ENCODE measurements around the gene GEMIN2.
"Not testable (repeated sequence)": the region's sequence is repeated elsewhere in the genome, so short reads cannot be mapped to it uniquely, and the experiment has no call there.

GEMIN2 gene

GRCh38 chr14:39179042-39179441 is 64.9 kb downstream of the GEMIN2 start:
- DNase-seq: no peak

GRCh38 chr14:39180553-39180952 is 66.4 kb downstream of the GEMIN2 start:
- no peak for DNase-seq

GRCh38 chr14:39181026-39181692 is 67.0 kb downstream of the GEMIN2 start:
- no peak for DNase-seq

GRCh38 chr14:39181693-39182047 is 67.5 kb downstream of the GEMIN2 start:
- DNase-seq: no peak

- no peak for DNase-seq
Measured at GRCh38 chr14:39182770-39183684, 68.9 kb downstream of the GEMIN2 start.

GRCh38 chr14:39183685-39184003 is 69.5 kb downstream of the GEMIN2 start:
- not testable (repeated sequence) for DNase-seq

GRCh38 chr14:39184628-39185255 is 70.6 kb downstream of the GEMIN2 start:
- DNase-seq: no peak

- no peak for DNase-seq
Measured at GRCh38 chr14:39185256-39186049, 71.3 kb downstream of the GEMIN2 start.

All from activated CD4-positive, CD25-positive, alpha-beta regulatory T cell treated with anti-CD3 and anti-CD28 coated beads, Interleukin-2, amount 50 U/mL, for 72 hours (primary cell).